HG02938 (cell line): Measurements from ENCODE around the gene GRB7.
"Not testable (repeated sequence)": the region's sequence is repeated elsewhere in the genome, so short reads cannot be mapped to it uniquely, and the experiment has no call there.

Experiments
- ATAC-seq: cut with Tn5 transposase; IDR thresholded peaks from one replicate; pipeline ENCODE4 v1.9.1; 2021; ENCODE audit warnings: mild to moderate bottlenecking, moderate library complexity; ENCODE audit not compliant: unreplicated experiment

Gene GRB7

DNA sequence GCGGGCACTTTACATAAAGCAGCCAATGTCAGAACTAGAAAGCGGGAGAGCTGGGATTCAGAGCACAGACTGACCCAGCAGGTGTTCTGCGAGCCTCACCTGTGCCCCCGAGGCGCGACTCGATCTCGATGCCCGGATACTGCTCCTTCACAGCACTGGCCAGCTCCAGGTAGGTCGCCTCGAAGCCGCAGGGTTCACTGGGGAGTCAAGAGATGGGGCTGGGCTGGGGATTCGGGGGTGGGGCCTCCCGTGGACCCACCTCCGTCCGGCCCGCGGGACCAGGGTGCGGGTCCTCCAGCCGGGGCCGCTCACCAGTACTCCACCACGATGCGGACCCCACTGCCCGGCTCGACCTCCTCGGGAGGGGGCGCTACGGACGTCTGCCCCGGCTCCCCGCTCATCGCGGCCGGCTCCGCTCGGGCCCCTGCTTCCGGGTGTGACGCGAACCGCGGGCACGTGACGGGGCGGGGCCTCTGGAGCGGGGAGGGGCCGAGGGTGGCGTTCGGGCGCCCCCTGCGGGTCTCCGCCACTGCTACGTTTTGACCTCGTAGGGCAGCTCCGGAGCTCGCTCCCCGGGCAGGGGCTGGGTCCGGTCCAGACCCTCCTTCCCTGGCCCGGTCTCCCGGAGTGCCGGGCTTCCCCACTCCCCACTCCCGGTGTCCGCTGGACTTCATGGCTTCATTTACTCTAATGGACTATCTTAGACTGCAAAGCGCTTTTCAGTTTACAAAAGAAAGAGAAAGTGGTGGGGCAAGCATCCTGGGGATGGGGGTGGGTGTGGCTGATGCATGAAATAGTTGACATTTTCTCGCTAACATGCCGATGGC, 7.4 kb upstream of the GRB7 start, which contains the start of gene MIEN1:
MIEN1 (minus strand) TSS at position 438 of the 827 bp plus-strand sequence; CDS start at position 401, 37 bp downstream.
- ATAC-seq, result peak; percentile 78

DNA sequence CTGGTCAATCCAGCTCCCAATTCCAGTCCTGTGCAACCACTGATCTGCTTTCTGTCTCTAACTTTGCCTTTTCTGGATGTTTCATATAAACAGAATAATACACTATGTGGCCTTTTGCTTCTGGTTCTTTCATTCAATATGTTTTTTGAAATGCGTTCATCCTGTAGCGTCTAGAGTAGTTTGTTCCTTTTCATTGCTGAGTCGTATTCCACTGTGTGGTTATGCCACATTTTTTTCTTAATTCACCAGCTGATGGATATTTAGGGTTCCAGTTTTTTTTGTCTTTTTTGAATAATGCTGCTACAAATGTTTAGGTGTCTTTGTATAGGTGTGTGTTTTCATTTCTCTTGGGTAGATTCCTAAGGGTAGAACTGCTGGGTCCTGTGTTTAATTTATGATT, 5.2 kb upstream of the GRB7 start:
- no peak for ATAC-seq

DNA sequence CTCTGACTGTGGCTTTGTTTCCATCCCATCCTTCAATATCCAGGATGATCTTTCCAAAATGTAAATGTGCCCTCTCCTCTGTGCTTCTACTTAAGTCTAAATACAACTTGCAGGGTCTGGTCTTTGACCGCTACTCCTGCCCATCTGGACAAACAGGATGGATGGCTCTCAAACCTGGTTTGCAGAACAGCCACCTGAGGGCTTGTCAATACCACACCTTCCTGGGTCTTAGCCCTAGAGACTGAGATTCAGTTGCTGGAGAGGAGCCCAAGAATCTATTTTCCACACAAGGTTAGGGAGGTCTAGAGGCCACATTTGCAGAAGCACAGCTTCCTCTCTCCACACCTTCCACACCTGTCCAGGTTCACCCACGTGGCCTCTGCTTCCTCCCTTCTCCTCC, 1.9 kb upstream of the GRB7 start:
- ATAC-seq, result no peak

DNA sequence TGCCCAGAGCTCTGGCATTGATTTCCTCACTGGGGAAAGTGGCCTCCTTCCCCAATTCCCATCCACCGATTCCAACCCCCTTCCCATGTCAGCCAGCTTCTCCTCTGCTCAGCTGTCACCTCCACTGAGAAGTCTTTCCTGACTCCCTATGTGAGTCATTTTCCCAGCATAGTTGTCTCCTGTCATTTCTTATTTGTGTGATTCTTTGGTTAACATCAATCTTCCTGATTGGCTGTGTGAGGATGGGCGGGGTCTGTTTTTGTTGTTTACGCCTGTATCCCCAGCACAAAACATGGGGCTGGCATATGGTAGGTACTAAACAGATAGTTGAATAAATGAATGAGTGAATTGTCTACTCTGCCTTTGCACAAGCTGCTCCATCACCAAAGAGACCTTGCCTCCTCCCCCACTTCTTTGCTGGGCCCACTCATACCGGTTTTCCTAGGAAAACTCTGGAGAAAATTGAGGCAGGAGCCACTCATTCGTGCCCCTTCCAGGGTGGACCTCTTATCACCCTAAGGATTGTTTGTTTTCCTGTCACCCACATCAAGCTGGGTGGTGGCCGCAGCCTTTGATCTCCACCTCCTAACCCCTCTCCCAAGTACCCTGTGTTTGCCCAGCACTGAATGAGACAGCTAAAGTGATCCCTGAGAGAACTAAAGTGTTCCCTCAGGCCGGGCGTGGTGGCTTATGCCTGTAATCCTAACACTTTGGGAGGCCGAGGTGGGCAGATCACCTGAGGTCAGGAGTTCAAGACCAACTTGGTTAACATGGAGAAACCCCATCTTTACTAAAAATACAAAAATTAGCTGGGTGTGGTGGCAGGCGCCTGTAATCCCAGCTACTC, 1.2 kb upstream of the GRB7 start:
- ATAC-seq, result no peak

DNA sequence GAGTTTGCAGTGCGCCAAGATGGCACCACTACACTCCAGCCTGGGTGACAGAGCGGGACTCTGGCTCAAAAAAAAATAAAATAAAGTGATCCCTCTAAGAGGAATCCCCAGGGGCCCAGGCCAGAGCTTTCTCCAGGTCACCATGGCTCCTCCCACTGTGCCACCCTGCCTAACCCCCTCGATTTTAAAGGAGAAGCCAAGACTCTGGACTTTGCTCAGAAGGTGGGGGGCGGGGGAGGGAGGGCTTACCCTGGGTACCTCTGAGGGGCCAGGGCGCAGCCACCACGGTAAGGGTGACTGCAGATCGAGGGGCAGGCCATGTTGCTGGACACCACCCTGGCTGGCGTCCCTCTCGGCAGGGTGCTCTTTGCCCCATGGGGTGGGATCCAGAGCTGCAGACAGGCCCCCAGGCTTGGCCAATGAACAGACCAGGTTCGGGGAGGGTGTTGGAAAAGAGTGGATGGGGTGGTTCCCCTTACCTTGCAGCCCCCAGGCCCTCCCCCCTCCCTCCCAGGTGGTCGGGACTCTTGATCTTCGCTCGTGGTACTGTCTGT, 455 bp upstream of the GRB7 start:
- ATAC-seq, result no peak

DNA sequence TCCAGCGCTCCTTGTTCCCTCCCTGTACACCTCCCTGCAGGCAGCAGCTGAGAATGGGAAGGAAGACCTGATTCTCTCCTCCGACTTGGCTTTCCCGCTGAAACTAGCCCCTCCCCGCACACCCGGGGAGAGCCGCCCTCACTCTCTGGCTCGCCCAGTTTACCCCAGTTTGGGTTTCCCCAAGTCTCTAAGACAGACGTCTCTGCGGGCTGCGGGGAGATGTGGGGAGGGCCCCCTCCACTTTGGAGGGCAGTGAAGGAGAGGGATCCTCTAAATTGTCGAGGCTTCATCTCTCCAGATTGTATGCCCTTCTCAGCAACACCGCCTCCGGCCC, 797 bp downstream of the GRB7 start:
- no peak for ATAC-seq

DNA sequence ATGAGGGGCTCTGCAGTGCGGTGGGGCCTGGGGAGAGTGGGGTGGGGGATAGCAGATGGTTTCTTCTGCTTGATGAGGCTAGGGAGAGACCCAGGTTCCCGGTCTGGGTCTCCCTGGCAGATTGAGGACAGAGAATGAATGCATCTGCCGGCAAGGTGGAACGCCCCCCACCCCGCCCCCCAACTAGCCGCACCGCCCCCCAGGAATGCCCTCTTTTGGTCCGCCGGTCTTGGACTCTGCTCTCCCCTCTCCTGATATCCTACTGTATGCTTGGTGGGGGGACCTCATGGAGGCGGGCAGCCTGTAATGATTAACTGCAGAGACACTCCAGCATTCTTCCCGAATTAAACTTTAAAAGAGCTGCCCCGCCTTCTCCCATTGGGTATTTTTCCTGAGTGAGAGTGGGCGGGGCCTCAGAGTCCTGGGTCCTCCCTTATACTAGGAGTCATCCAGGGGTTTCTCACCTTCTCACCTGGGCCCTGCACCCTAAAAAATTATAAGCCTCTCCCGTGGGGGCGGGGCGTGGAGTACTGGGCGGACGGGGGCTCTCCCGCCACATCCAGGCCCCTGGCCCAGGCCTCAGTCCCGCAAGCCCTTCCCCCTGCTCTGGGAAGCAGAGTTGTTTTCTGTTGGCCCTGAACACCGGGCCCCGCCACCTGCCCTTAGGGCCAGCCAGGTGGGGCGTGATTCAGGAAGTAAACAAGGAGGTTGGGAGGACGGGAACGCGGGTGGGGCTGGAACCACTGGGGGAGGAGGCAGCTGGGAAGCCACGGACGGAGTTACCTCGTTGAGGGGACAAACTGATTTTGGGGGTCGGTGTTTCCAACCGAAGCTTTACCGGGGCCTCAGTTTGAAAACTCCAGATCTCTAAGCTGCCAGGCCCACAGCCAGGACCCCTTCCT, 1.5 kb downstream of the GRB7 start:
- no peak for ATAC-seq

DNA sequence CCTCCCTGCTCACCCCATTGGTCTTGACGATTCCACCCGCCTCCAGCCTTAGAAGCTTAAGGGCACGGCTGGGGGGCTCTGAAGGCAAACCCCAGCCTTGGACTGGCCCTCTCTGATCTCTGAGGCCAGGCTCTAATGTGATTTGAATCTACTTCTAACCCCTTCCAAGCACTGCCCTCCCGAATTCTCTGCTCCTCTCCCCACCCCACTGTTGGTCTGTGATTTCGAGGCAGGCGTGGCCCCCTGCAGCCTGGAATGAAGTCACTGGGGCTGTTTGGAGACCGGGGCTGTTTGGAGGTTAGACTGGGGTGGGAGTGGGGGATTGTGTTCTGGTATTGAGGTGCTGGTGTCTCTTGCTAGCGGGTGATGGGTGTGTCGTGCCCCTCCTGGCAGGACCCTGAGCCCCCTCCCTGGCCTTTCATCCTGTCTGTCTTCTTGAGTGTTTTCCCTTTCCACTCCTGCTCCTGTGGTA, 2.2 kb downstream of the GRB7 start:
- ATAC-seq, result no peak

DNA sequence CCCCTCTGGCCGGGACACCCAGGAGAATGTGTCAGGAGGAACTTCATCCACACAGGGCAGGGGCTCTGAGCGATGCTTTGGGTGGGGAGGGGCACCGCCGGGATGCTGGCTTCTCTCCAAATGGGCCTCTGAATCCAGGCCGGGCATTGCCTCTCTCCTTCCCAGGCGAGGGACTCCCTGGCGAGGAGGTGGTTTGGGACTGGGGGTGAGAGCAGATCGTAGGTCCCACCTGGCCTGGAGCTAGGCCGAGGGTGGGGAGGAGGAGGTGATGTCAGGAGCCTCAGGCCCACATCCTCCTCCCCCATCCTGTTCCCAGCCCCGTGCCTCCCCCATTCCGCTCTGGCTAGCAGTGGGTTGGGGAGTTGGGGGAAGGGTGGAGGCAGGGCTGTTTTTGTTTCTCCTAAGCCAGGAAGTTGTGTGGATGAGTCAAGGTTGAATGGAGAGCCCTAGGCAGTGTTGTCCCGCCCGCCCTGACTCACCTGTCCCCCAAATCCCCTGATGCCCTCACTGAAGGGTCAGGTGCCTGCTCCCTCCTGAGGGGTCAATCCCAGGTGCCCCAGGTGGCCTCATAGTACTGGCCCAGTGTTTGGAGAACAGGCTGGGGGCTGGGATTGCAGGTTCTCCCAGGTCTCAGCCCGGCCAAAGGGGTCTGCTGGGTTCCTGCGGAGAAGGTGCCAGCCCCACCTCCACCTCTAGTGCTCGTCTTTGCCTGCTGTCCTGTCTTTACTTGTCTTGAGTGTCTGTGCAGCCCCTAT, 2.8 kb downstream of the GRB7 start:
- no peak for ATAC-seq

DNA sequence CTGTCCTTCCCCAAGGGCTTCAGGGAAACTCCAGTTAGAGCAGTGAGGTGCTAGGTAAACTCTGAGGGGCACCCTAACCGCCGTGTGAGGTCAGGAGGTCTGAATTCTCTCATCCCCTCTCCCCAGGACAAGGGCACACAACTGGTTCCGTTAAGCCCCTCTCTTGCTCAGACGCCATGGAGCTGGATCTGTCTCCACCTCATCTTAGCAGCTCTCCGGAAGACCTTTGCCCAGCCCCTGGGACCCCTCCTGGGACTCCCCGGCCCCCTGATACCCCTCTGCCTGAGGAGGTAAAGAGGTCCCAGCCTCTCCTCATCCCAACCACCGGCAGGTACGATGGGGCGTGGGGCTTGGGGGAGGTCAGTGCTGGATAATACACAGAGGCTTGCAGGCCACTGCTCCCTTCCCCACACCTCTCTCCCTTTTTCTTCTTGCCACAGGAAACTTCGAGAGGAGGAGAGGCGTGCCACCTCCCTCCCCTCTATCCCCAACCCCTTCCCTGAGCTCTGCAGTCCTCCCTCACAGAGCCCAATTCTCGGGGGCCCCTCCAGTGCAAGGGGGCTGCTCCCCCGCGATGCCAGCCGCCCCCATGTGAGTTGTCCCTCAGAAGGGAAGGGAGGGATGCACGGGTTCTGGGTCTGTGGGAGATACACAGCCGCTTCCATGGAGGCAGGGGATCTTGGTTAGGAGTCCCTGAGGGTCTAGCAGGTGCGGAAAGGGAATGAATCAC, 4.6 kb downstream of the GRB7 start:
- no peak for ATAC-seq

DNA sequence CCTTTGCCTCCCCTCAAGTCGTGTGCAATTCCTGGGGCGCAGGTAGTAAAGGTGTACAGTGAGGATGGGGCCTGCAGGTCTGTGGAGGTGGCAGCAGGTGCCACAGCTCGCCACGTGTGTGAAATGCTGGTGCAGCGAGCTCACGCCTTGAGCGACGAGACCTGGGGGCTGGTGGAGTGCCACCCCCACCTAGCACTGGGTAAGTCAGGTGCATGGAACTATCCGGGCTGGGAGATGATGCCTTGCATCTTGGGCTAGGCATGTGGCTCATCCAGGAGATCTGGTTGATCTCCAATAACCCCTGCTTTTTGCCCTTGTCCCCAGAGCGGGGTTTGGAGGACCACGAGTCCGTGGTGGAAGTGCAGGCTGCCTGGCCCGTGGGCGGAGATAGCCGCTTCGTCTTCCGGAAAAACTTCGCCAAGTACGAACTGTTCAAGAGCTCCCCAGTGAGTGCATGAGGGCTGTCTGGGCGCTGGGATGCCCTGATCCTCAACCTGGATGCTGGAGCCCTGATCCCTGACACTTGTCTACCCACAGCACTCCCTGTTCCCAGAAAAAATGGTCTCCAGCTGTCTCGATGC, 5.2 kb downstream of the GRB7 start:
- ATAC-seq, result no peak

DNA sequence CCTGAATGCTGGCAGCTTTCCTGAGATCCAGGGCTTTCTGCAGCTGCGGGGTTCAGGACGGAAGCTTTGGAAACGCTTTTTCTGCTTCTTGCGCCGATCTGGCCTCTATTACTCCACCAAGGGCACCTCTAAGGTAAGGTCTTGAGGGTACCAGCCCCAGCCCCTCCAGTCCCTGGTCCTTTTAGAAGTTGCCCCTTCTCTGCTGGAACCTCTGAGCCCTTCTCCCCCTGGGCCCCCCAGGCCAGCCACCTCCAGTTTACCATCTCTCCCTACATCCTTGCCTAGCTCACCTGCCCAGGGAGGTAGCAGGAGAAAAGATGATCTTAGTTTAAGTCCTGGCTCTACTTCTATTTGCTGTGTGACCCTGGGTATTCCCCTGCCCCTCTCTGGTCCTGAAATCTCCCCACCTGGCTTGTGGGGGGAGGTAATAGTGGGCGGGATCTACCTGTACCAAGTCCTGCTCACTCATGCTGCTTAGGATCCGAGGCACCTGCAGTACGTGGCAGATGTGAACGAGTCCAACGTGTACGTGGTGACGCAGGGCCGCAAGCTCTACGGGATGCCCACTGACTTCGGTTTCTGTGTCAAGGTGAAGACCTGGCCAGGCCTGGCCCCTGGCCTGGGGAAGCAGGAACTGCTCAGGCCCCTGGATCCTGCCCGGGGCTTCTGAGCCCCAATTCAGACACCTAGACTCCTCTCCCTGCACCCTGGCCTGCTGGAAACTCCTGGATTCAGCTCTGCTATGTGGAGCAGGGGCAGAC, 6.5 kb downstream of the GRB7 start:
- no peak for ATAC-seq

DNA sequence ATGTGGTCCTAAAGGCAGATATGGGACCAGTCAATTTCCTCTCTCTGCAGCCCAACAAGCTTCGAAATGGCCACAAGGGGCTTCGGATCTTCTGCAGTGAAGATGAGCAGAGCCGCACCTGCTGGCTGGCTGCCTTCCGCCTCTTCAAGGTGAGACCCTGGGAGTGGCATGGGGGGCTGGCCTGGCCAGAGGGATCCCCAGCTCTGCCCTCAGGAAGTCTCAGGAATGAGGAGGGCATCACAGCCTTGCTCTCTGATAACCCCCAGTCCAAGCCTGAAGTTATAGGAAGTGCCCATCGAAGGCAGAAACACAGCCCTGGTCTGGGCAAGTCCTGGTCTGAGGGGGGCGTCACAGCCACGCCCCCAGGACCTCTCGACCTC, 7.1 kb downstream of the GRB7 start:
- no peak for ATAC-seq

DNA sequence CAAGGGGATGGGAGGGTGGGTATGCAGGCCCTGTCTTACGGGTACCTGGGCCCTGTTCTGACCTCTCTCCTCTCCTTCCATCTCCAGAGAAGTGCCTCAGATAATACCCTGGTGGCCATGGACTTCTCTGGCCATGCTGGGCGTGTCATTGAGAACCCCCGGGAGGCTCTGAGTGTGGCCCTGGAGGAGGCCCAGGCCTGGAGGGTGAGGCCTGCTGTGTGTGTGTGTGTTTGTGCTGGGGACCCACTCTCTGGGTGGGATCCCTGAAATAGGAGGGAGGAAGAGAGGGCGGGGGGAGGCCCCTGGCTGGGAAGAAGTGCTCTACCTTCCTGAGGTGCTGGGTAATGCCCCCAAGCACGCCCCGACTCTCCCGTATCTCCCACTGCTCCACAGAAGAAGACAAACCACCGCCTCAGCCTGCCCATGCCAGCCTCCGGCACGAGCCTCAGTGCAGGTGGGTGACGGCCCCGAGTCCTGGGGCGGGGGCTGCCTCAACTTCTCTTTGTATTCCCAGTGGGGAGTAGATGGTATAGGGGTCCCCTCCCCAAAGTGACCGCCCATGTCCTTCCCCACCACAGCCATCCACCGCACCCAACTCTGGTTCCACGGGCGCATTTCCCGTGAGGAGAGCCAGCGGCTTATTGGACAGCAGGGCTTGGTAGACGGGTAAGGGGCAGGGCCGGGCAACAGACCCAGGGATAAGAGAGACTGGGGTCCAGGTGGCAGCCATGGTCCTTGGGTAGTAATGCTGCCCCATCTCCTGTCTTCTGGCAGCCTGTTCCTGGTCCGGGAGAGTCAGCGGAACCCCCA, 7.8 kb downstream of the GRB7 start:
- ATAC-seq, result no peak

DNA sequence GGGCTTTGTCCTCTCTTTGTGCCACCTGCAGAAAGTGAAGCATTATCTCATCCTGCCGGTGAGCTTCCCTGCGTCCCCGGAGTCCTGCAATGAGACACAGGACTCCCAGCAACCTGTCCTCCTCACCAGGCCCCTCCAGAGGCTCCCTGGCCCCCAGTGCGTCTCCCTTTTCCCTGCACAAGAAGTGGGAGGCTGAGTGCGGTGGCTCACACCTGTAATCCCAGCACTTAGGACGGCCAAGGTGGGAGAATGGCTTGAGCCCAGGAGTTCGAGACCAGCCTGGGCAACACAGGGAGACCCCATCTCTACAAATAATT, 8.4 kb downstream of the GRB7 start:
- ATAC-seq, result no peak

DNA sequence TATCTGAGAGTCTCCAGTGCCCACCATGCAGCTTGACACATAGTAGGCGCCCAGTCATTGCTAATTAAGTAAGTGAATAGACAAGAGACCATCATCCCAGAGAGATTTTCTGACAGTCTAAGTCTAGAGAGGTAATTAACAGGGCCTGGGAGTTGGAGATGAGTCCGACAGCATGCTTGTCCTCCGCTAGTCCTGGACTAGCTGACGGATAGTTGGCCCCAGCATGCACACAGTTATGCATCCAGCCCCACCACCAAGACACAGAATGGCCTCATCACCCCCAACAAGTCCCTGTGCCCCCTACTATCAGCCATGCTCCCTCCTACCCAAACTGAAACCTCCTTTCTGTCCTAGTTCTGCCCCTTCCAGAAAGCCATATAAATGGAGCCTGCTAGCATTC, 10.0 kb downstream of the GRB7 start:
- no peak for ATAC-seq

DNA sequence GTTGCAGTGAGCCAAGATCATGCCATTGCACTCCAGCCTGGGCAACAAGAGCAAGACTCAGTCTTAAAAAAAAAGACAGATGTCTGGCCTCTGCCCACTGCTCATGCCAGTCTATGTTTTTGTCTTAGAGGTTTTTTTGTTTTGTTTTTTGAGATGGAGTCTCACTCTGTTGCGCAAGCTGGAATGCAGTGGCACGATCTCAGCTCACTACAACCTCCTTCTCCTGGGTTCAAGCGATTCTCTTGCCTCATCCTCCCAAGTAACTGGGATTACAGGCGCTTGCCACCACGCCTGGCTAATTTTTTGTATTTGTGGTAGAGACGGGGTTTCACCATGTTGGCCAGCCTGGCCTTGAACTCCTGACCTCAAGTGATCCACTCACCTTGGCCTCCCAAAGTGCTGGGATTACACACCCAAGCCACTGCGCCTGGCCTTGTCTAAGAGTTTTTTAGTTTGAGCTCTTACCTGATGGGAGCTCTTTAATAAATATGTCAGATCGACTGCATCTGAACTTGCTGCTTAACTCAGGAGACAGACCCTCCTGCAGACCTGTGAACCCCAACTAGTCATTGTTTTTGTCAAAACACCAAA, 10.8 kb downstream of the GRB7 start:
- ATAC-seq, result not testable (repeated sequence)
